ENCODE data around the gene FAM162A. TPM values are rescaled to one million over a fixed set of nuclear protein-coding genes. Genes with fewer than 3 reads are reported as not detected.

The FAM162A gene
- total and polyA plus RNA-seq, 11 donors = 46.7 to 269 (median 109) TPM

GRCh38 chr3:122349171-122349570 is 34.8 kb upstream of the FAM162A start:
- ATAC-seq = no peak
- no peak overlapping the region for H3K27ac ChIP-seq
- no peak for TF ChIP-seq CTCF (IDR thresholded peaks at IDR 0.05)
- TF ChIP-seq POLR2A (IDR thresholded peaks at IDR 0.05) = no peak
- H3K27me3 ChIP-seq = no peaks in the 10 kb centered on the region
- no peak overlapping the region for H3K4me3 ChIP-seq
- no peaks in the 10 kb centered on the region for H3K36me3 ChIP-seq
- 72 to 96% (median 77%) methylated on average over 1 of the region's 1 CpG for WGBS, 4 donors
- peaks cover 0 to 6% (median 0%) of the 10 kb centered on the region in 12 donors for H3K4me1 ChIP-seq
- H3K9me3 ChIP-seq = no peaks in the 10 kb centered on the region
- intact Hi-C loops (cut with DNase I) = no loop called here
- no peak for DNase-seq

- no peaks in the 10 kb centered on the region for H3K9me3 ChIP-seq
- peaks cover 0 to 6% (median 0%) of the 10 kb centered on the region in 12 donors for H3K4me1 ChIP-seq
- H3K4me3 ChIP-seq = no peak overlapping the region
- H3K27me3 ChIP-seq = no peaks in the 10 kb centered on the region
- DNase-seq (no peak), ATAC-seq (no peak)
- TF ChIP-seq CTCF (IDR thresholded peaks at IDR 0.05) (no peak), POLR2A (IDR thresholded peaks at IDR 0.05) (no peak)
- H3K27ac ChIP-seq = no peak overlapping the region
- H3K36me3 ChIP-seq = no peaks in the 10 kb centered on the region
- intact Hi-C loops (cut with DNase I) = loop anchor here in 1 of 10 donors (10.0 kb wide), 1 partner anchor 806 kb away; the partner anchor contains the start of gene POLQ
- WGBS, 4 donors = 82 to 91% (median 86%) methylated on average over 5 of the region's 5 CpGs
Observed at GRCh38 chr3:122350814-122351418, 33.1 kb upstream of the FAM162A start.

GRCh38 chr3:122351612-122352011 is 32.4 kb upstream of the FAM162A start:
- no peak overlapping the region for H3K27ac ChIP-seq
- no peaks in the 10 kb centered on the region for H3K36me3 ChIP-seq
- 92 to 97% (median 95%) methylated on average over 4 of the region's 4 CpGs for WGBS, 4 donors
- intact Hi-C loops (cut with DNase I) = loop anchor here in 1 of 10 donors (10.0 kb wide), 1 partner anchor 807 kb away; the partner anchor contains the start of gene POLQ
- peaks cover 0 to 6% (median 0%) of the 10 kb centered on the region in 12 donors for H3K4me1 ChIP-seq
- H3K9me3 ChIP-seq = no peaks in the 10 kb centered on the region
- TF ChIP-seq POLR2A (IDR thresholded peaks at IDR 0.05) = no peak
- no peaks in the 10 kb centered on the region for H3K27me3 ChIP-seq
- no peak for DNase-seq
- ATAC-seq = no peak
- H3K4me3 ChIP-seq = no peak overlapping the region

DNA sequence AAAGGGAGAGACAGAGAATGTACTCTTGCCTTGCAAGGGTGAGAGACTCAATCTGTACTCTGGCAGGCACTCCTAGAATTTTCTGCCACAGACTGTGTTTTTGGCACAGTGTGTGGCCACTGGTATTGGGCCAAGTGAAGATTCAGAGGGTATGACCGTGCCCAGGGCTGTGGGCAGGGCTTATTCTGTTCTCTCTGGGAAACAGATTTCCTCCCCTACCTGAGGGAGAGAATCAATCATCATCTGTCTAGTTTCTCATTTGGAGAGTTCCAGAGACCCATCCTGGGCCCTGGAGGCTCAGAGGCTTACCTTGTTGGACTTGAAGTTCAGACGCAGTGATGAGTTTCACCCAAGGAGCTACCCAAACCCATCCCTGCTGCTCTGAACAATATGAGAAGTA is 30.8 kb upstream of the FAM162A start:
- Histone ChIP-seq H3K27ac (no peak overlapping the region), H3K4me3 (no peak overlapping the region), H3K27me3 (no peaks in the 10 kb centered on the region), H3K9me3 (no peaks in the 10 kb centered on the region), H3K4me1 (peaks cover 0 to 6% (median 0%) of the 10 kb centered on the region in 12 donors), H3K36me3 (peaks cover 0 to 12% (median 3%) of the 10 kb centered on the region in 9 donors)
- intact Hi-C loops (cut with DNase I) = loop anchor here in 1 of 10 donors (10.0 kb wide), 1 partner anchor 808 kb away; the partner anchor contains the start of gene POLQ
- ATAC-seq (peak in 3 of 4 donors; percentile 28 to 61 (median 29)), DNase-seq (no peak)
- 50 to 64% (median 59%) methylated on average over 2 of the region's 2 CpGs for WGBS, 4 donors
- TF ChIP-seq CTCF (IDR thresholded peaks at IDR 0.05) (no peak), POLR2A (IDR thresholded peaks at IDR 0.05) (no peak)

Data from heart left ventricle (tissue), 16 donors.